Activated CD4-positive, CD25-positive, alpha-beta regulatory T cell treated with anti-CD3 and anti-CD28 coated beads, Interleukin-2, amount 50 U/mL, for 16 hours (primary cell): ENCODE results near the gene PARVA.

Source experiments
- DNase-seq: peaks from one replicate; pipeline ENCODE4 v3.0.0-alpha.2; 2020; ENCODE audit warnings: low read depth, low spot score

The PARVA gene

GRCh38 chr11:12546660-12547059 is 169.3 kb downstream of the PARVA start:
- DNase-seq = no peak

GRCh38 chr11:12547953-12548650 is 170.7 kb downstream of the PARVA start:
- DNase-seq = no peak

GRCh38 chr11:12552692-12553091 is 175.3 kb downstream of the PARVA start:
- no peak for DNase-seq

- DNase-seq = no peak
Observed at GRCh38 chr11:12554122-12554521, 176.8 kb downstream of the PARVA start.

- no peak for DNase-seq
Observed at GRCh38 chr11:12556155-12556554, 178.8 kb downstream of the PARVA start.

GRCh38 chr11:12556788-12557384 is 179.5 kb downstream of the PARVA start:
- no peak for DNase-seq

GRCh38 chr11:12559011-12559410 is 181.6 kb downstream of the PARVA start:
- no peak for DNase-seq

GRCh38 chr11:12560362-12560761 is 183.0 kb downstream of the PARVA start:
- DNase-seq = no peak

GRCh38 chr11:12560861-12561260 is 183.5 kb downstream of the PARVA start:
- DNase-seq = no peak

- DNase-seq = no peak
Observed at GRCh38 chr11:12564012-12564411, 186.6 kb downstream of the PARVA start.

GRCh38 chr11:12565406-12565805 is 188.0 kb downstream of the PARVA start:
- DNase-seq = no peak

- no peak for DNase-seq
Observed at GRCh38 chr11:12567746-12568460, 190.5 kb downstream of the PARVA start.

- DNase-seq = no peak
Observed at GRCh38 chr11:12569499-12570425, 192.4 kb downstream of the PARVA start.

- DNase-seq = no peak
Observed at GRCh38 chr11:12573707-12574485, 196.5 kb downstream of the PARVA start.

GRCh38 chr11:12577725-12578644 is 200.6 kb downstream of the PARVA start:
- DNase-seq = no peak

GRCh38 chr11:12581416-12581815 is 204.0 kb downstream of the PARVA start:
- DNase-seq = no peak

- no peak for DNase-seq
Observed at GRCh38 chr11:12581923-12582322, 204.6 kb downstream of the PARVA start.
